C4-2B (cell line): ENCODE data around the gene MRPS6.

Experiments used
- H3K27ac ChIP-seq: fragments of 450-650 bp; 2 replicates; pipeline ENCODE4 v1.5.1; 2017
- CTCF ChIP-seq: fragments of 450-650 bp; conservative IDR thresholded peaks from 2 replicates; pipeline ENCODE4 v1.5.1; 2017; ENCODE audit warnings: mild to moderate bottlenecking
- ZFX ChIP-seq: fragments of 450-650 bp; IDR thresholded peaks from 2 replicates; pipeline ENCODE4 v1.6.1; 2017

Gene MRPS6

GRCh38 chr21:34158866-34159835, 85.8 kb downstream of the MRPS6 start:
- no peak overlapping the region for H3K27ac ChIP-seq
- TF ChIP-seq CTCF: no peak
- TF ChIP-seq ZFX: no peak

- no peak for TF ChIP-seq ZFX
- TF ChIP-seq CTCF: no peak
- no peak overlapping the region for H3K27ac ChIP-seq
Measured at GRCh38 chr21:34166468-34166867, 93.1 kb downstream of the MRPS6 start.

DNA sequence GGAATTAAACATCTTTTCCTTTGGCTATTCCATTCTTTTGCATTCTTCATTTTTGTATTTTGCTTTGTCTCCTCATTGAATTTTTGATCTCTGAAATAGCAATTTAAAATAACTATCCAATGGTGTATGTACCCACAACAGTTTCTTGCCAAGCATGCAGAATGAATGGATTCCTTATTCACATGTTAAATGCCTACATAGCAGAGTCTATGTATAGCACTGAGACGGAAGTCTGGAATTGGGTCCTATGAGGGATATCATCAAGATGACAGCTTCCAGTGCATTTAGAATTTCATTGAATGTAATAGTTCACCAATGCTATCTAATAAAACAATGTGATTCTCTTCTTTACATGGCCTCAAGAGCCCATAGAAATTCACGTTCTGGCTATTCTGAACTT, 97.5 kb downstream of the MRPS6 start:
- TF ChIP-seq CTCF: no peak
- no peak for TF ChIP-seq ZFX
- no peak overlapping the region for H3K27ac ChIP-seq

GRCh38 chr21:34174470-34174869, 101.1 kb downstream of the MRPS6 start:
- TF ChIP-seq ZFX (no peak), CTCF (no peak)
- H3K27ac ChIP-seq: no peak overlapping the region

DNA sequence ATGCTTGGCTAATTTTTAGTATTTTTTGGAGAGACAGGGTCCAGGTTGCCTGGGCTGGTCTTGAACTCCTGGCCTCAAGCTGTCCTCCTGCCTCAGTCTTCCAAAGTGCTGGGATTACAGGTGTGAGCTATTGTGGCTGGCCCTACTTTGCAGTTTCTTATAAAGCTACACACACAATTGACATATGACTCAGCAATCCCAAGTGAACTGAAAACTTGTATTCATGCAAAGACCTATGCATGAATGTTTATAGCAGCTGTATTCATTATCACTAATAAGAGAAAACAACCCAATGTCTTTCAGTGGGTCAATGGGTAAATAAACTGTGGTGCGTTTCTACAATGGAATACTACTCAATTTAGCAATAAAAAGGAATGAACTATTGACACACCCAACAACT, 103.1 kb downstream of the MRPS6 start:
- no peak for TF ChIP-seq CTCF
- TF ChIP-seq ZFX: no peak
- no peak overlapping the region for H3K27ac ChIP-seq

- no peak overlapping the region for H3K27ac ChIP-seq
- TF ChIP-seq CTCF: no peak
- TF ChIP-seq ZFX: no peak
Measured at GRCh38 chr21:34177919-34178567, 104.7 kb downstream of the MRPS6 start.

GRCh38 chr21:34179204-34179935, 106.0 kb downstream of the MRPS6 start:
- TF ChIP-seq CTCF: no peak
- TF ChIP-seq ZFX: no peak
- H3K27ac ChIP-seq: no peak overlapping the region
